Peyer's patch (tissue), 4 donors: Measurements from ENCODE around the gene KCNJ5.

Experiments
- CTCF ChIP-seq, 6 experiments: fragments of 450-650 bp in 4 of 6; fragments of 200-600 bp in 2 of 6; sonication (generic) in 1 of 6; IDR thresholded peaks; one replicate each; pipeline ENCODE4 v1.5.1; 2017 to 2019; ENCODE audit warnings: antibody characterized with exemption in 6 of 6, mild to moderate bottlenecking in 3 of 6, moderate library complexity in 1 of 6
- POLR2A ChIP-seq, 2 donors: fragments of 450-650 bp; IDR thresholded peaks; one replicate each; pipeline ENCODE4 v1.5.1; 2017; ENCODE audit warnings: antibody characterized with exemption in 2 of 2, mild to moderate bottlenecking in 2 of 2, moderate library complexity in 2 of 2

- TF ChIP-seq CTCF (IDR thresholded peaks at IDR 0.05): no peak
- TF ChIP-seq POLR2A (IDR thresholded peaks at IDR 0.05): no peak
Measured at GRCh38 chr11:128900468-128900867, 9.3 kb downstream of the KCNJ5 start.
